Medulla oblongata (tissue), 1 donor: ENCODE results near the gene GRIA1.
"Not testable (repeated sequence)": the region's sequence is repeated elsewhere in the genome, so short reads cannot be mapped to it uniquely, and the experiment has no call there.

ENCODE experiments used
- DNase-seq: peaks from one replicate; pipeline ENCODE4 v3.0.0-alpha.2; 2015; ENCODE audit errors: extremely low spot score

Gene GRIA1

DNA sequence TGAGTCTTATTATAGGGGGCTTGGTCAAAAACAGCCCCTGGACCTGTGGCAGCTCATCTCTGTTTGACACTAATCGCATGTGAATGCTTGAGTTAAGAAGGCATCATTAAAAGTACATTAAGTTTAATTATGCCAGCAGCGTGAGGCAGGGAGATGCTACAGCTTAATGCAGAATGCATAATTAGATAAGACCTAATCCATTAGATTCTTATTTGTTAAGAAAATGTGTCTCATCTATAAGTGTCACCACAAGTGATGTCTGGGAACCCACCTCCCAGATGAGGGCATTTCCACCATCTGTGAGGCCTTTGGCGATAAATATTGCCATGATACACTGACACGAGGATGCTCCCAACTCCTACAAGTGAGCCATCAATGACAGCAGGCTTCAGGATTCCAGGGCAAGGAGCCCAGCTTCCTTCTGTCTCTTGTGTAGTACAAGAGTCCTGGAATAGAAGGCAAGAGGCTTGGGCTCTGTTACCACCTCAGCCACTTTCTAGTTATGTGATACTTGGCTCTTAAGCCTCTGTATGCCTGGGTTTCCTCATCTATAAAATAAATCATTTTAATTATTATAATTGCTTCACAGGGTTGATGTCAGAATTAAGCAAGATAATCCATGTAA is 345.5 kb downstream of the GRIA1 start:
- no peak for DNase-seq

DNA sequence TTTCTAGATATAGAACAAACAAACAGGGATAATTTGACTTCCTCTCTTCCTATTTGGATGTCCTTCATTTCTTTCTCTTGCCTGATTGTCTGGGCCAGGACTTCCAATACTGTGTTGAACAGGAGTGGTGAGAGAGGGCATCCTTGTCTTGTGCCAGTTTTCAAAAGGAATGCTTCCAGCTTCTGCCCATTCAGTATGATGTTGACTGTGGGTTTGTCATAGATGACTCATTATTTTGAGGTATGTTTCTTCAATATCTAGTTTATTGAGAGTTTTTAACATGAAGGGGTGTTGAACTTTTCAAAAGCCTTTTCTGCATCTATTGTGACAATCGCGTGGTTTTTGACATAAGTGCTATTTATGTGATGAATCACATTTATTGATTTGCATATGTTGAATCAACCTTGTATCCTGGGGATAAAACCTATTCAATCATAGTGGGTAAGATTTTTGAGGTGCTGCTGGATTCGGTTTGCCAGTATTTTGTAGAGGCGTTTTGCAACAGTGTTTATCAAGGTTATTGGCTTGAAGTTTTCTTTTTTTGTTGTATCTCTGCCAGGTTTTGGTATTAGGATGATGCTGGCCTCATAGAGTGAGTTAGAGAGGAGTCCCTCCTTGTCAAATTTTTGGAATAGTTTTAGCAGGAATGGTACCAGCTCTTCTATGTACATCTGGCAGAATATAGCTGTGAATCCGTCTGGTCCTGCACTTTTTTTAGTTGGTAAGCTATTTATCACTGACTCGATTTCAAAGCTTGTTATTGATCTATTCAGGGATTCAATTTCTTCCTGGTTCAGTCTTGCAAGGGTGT is 359.0 kb downstream of the GRIA1 start:
- not testable (repeated sequence) for DNase-seq

DNA sequence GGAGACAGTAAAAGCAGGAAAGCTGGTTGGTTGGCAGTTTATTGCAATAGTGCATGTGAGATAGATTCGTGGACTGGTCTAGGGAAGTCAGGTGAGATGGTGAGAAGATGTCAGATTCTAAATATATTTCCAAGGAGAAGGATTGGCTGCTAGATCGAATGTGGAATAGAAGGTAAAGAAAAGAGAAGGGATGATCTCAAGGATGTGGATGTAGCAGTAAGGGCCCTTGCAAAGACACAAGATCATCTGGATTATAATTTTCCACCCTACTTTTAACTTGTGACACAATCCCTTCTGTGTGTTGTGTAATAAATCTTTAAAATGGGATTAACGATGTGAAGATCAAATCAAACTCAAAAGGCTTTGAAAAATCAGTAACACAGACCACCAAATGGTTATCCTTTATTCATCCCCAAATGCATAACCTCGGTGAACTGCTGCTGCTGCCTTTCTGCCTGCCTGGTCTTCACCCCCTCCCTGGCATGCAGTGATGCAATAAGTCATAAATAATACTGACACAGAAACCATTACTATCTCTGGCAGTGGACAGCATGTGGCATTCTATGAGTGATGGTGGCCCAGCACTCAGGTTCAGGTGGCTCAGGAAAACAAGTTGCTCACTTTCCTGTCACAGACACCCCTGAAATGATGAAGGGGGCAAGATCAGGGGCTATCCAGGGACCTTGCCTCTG is 369.9 kb downstream of the GRIA1 start:
- no peak for DNase-seq

DNA sequence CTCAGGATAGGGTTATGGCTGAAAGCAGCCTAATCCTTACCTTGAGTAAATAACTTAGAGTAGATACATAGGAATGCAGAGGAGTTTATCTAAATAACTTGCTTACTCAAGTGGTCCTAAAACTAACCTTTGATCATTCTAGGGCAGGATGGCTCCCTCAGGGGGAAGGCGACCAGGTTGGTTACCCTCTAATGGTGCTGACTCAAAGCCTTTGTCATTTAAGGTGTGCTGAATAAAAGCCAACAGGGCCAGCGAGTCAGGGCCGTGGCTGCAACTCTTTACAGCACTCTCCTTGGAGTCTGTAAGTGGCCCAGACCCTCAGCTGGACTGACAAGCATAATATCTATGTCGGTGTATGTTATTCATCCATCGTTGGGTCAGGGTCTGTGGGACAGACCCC is 372.4 kb downstream of the GRIA1 start:
- DNase-seq, result not testable (repeated sequence)
